Measurements from ENCODE around the gene SHMT2.
"Not testable (repeated sequence)": the region's sequence is repeated elsewhere in the genome, so short reads cannot be mapped to it uniquely, and the experiment has no call there.

SHMT2 gene

DNA sequence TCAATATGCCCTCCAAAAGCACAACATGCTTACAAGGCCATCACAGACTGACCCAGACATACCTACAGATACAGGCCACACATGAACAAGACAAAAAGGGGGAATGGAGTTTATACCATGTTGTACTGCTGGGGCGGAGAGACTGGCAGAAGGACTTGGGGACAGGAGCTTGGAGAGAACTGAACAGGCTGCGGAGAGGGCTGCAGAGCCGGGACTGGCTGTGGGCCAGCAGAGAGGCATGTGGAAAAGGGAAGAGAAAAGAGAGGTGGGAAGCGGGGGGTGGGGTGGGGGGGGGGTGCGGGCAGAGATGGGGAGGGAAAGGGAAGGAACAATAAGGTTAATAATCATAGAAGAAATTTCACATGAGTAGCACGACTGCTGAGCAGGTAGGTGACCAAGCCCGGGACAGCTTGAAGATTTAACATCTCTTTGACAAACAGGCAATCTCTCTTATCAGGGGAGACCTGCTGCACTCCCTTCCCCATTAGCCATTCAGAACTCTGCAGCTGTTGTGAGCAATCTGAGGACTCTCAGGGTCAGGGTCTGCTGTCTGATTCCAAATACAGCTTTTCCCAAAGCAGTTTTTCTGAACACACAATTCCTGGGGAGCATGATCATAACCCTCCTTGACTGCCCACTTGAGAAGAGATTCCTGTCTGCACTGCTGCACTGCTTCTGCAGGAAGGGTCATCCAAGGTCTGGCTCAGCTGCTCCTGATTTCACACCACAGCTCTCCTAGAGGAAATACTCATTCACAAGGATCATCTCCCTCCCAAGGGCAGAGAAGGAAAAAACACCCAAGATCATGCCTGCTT lies 43.0 kb downstream of the SHMT2 start:
- no peak for DNase-seq

DNA sequence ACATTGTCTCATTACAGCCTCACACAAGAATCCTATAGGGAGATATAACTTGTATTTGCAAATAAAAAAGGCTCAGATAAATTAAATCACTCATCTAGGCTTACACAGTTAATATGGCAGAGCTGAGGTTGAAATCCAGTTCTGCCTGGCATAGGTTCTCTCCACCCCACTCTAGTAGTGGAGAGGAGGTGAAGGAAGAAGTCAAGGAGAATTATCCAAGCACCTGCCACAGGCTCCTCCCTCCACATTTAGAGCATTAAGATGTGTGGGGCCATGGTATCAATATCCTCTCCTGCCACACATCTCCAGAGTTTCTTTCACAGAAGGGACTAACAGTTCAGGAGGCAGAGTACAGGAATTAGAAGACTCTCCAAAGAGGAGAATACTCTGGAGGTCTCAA lies 44.0 kb downstream of the SHMT2 start:
- DNase-seq = no peak

DNA sequence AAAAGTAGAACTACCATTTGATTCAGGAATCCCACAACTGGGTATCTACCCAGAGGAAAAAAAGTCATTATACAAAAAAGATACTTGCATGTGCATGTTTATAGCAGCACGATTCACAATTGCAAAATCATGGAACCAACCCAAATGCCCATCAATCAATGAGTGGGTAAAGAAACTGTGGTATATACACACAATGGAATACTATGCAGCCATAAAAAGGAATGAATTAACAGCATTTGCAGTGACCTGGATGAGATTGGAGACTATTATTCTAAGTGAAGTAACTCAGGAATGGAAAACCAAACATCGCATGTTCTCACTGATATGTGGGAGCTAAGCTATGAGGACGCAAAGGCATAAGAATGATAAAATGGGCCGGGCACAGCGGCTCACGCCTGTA lies 46.7 kb downstream of the SHMT2 start:
- not testable (repeated sequence) for DNase-seq

- peak; percentile 63 for DNase-seq
Measured at GRCh38 chr12:57276935-57277563, 47.5 kb downstream of the SHMT2 start.

GRCh38 chr12:57278465-57279381 lies 49.2 kb downstream of the SHMT2 start:
- DNase-seq = no peak

DNA sequence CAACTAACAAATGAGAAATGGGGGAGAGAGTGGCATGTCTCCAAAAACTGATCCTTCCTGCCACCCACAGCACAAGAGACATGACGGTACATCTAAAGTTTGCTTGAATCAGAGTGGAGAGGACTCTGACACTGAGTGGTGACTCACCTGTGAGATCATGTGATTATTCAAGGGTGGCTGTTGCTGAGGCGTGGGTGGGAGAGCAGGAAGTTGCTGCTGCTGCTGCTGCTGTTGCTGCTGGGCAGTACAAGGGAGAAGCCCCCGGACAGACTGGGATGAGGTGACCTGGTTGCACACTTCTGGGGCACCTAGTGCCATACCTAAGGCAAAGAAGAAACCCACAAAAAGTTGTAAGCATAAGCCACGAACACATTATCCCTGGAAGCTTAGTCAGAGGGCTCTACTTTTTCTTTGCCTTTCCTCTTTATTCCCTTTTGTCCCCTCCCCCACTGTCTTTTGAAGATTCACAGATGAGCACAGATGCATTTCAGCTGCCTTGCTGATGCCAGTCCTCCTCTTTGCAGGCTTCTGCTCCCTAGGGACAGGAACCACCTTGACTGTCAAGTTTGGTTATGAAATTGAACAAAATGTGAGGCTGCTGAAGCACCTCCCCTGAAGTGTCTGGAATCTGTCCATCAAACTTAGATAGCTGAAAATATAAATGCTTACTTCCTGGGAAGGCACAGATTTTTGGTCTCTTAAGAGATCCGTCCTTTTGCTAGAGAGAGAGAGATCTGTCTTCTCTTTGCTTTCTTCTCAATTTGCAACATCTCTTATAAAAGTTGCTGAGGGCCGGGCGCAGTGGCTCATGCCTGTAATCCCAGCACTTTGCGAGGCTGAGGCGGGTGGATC lies 50.9 kb downstream of the SHMT2 start:
- DNase-seq = peak; percentile 96

DNA sequence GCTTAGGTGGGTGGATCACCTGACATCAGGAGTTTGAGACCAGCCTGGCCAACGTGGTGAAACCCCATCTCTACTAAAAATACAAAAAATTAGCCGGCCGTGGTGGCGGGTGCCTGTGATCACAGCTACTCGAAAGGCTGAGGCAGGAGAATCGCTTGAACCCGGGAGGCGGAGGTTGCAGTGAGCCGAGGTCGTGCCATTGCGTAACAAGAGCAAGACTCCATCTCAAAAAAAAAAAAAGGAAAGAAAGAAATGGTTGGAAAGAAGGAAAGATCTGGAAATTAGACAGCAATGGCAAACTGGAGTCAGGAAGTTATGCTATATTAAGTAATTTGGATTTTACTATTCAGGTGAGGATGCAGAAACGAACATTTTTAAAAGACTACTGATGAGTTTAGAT lies 52.6 kb downstream of the SHMT2 start:
- DNase-seq = not testable (repeated sequence)
